GM15510 (cell line): Measurements from ENCODE around the gene CD300A.

Source experiments
- POLR2A ChIP-seq: IDR thresholded peaks from 3 replicates; pipeline ENCODE4 v1.6.1; 2011; ENCODE audit warnings: borderline replicate concordance; ENCODE audit not compliant: insufficient read length; ENCODE audit errors: extremely low read depth

Gene CD300A

DNA sequence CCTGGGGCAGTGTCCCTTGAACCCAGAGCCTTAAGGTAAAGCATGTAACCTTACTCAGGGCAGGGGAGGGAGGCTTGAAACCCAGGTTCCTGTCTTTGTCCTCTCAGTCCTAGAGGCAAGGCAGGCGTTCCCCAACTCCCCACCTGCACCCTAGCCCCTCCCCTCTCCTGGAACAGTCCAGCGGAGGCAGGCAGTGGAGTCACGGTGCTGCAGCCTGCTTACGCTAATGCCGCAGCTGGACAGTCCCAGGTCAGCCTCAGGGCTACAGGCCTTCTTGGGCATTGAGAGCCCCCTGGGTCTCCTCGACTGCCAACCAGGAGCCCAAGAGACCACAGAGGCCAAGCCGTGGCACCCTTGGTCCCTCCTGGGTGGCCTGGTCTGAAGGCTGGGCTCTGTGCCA is 6.8 kb upstream of the CD300A start:
- no peak for TF ChIP-seq POLR2A

DNA sequence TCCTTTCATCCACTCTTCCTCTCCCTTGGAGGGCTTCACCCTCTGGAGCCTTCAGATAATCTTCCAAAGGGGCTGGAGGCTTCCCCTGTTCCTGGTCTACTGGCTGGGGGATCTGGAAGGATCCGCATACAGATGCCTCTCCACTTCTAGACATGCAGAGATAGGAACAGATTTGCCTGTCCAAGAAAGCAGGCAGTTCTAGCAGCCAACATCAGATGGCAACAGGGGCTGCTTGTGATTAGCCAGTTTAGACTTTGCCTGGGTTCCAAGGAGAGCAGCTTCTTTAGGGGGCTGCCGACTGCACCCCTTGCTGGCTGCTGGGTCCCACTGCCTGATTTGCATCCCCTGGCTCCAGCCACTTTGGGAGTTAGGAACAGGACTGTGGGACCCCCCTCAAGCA is 6.2 kb upstream of the CD300A start:
- TF ChIP-seq POLR2A: no peak

GRCh38 chr17:74460996-74461395 is 5.4 kb upstream of the CD300A start:
- no peak for TF ChIP-seq POLR2A

GRCh38 chr17:74461611-74462010 is 4.8 kb upstream of the CD300A start:
- TF ChIP-seq POLR2A: no peak

DNA sequence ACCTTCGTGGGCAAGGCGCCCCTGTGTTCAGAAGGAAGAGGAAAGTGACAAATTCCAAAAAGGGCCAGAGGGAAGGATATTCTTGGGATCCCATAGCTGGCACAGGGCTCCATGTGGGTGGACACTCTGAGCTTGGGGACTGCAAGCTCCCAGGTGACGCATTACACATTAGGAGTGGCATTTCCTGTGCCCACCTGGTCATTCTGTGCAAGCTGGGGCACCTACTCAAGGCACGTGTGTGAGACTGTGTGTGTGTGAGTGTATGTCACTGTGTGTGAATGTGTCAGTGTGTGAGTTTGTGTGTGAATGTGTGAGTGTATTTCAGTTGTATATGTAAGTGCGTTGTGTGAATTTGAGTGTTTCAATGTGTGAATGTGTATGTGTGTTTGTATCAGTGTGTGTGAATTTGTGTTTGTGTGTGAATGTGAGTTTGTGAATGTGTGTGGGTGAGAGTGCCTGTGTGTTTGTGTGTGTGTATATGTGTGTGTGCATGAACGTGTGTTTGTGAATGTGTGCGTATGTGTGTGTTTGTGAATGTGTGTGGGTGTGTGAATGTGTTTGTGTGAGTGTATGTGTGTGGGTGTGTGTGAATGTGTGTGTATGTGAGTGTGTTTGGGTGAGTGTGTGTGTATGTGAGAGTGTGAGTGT is 1.6 kb upstream of the CD300A start:
- TF ChIP-seq POLR2A: no peak

DNA sequence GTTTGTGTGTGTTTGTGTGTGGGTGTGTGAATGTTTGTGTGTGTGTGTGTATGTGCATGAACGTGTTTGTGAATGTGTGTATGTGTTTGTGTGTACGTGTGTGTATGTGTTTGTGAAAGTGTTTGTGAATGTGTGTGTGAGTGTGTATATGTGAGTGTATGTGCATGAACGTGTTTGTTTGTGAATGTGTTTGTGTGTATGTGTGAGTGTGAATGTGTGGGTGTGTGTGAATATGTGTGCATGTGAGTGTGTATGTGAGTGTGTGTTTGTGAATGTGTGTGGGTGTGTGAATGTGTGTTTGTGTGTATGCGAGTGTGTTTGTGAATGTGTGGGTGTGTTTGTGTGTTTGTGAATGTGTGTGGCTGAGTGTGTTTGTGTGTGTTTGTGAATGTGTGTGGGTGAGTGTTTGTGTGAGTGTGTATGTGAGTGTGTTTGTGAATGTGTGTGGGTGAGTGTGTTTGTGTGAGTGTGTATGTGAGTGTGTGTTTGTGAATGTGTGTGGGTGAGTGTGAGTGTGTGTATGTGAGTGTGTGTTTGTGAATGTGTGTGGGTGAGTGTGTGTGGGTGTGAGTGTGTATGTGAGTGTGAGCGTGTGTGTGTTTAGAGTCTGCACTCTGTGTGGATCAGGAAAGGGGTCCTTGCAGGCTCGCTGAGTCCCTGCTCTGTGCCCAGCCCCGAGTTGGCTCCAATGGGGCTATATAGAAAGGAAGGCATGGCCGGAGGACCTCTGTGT is 890 bp upstream of the CD300A start:
- no peak for TF ChIP-seq POLR2A

GRCh38 chr17:74466828-74467184 is 372 bp downstream of the CD300A start:
- TF ChIP-seq POLR2A: no peak

DNA sequence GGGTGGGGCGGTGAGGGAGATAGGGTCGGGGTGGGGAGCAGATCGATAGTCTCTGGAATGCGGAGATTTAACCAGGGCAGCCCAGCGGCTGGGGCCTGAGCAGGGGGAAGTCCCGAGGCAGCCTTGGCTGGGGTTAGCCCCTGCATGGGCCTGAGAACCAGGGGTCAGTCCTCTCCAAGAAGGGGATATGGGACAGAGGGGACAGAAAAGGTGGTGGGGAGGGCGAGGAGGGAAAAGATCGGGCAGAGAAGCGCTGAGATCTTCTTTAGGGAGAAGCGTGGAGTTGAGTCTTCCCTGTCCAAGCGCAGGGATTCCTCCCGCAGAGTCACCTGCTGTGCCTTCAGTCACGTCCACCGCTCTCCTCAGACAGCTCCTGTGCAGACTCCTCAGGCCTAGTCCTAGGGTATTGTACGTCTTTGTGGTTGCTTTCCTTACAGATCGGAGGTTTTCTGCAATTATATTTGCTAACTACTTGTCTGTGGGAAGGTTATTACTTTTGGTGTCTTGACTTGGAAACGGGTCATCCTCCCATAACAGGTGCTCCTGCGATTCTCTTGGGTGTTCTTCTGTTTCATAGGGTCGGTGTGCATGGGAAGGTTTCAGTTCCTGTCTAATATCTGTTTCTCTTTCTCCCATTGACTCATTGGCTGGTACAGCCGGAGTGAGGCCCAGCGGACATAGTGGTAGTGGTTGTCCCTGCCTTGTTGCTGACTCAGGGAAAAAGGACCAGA is 952 bp downstream of the CD300A start:
- TF ChIP-seq POLR2A: peak; percentile 35

DNA sequence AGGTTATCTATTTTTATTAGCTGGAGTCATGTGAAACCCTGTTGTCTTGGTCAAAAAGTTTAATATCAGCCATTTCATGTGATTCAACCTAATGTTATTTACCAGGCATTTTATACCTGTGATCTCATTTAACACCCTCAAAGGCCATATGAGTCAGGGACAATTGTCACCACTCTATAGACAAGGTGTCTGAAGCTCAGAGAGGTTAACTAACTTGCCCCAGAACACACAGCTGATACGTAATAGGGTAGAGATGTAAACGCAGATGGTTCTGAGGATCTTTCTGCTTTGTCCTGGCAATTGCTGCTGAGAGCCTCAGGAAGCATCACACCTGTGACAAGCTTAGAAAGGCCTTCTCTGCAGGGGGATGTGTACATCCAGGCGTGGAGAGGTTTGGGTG is 4.9 kb downstream of the CD300A start:
- TF ChIP-seq POLR2A: no peak

GRCh38 chr17:74472890-74473289 is 6.5 kb downstream of the CD300A start:
- TF ChIP-seq POLR2A: no peak

DNA sequence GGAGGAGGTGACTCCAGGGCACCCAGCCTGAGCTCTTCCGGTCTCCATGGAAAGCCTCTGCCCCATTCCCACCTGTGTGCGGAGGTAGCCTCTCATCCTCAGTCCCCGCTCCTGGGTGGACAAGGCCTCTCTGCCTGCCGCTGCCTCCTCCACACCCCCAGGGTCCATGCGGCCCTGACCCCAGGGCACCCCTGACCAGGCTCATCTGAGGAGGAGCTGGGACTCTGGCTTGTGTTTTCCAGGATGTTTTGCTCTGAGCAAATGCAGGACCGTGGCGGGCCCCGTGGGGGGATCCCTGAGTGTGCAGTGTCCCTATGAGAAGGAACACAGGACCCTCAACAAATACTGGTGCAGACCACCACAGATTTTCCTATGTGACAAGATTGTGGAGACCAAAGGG is 6.9 kb downstream of the CD300A start:
- TF ChIP-seq POLR2A: no peak

- no peak for TF ChIP-seq POLR2A
Measured at GRCh38 chr17:74474043-74474792, 7.8 kb downstream of the CD300A start.

DNA sequence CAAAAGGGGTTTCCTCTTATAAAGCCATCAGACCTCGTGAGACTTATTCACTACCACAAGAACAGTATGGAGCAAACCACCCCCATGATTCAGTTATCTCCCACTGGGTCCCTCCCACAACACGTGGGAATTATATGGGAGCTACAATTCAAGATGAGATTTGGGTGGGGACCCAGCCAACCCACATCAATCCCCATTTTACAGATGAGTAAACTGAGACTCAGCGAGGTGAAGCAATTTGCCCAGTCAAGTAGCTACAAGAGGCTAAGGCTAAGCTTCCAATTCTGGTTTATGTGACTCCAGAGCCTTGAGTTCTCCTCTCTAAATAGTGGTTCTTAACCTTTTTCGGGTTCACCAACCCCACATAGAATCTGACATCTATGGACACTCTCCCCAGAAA is 8.8 kb downstream of the CD300A start:
- no peak for TF ChIP-seq POLR2A

- TF ChIP-seq POLR2A: no peak
Measured at GRCh38 chr17:74477411-74477810, 11.0 kb downstream of the CD300A start.

GRCh38 chr17:74478420-74479100 is 12.1 kb downstream of the CD300A start:
- no peak for TF ChIP-seq POLR2A

DNA sequence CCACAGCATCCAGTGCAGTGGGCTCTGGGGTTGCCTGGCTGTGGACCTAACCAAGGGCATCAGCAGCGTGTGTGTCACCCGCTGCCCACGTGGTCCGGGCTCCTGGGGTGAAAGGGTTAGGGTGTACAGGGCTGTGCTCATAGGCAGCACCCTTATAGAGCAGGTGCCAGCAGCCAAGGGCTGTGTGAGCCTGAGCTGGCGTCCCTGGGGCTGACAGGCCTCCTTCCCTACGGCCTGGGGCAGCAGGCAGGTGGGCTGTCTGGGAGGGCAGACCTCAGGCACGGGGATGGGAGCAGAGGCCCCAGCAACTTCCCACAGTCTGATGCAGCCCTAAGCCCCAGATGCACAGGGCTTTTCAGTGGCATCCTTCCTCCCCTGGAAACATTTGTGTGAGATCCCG is 13.9 kb downstream of the CD300A start:
- TF ChIP-seq POLR2A: no peak

DNA sequence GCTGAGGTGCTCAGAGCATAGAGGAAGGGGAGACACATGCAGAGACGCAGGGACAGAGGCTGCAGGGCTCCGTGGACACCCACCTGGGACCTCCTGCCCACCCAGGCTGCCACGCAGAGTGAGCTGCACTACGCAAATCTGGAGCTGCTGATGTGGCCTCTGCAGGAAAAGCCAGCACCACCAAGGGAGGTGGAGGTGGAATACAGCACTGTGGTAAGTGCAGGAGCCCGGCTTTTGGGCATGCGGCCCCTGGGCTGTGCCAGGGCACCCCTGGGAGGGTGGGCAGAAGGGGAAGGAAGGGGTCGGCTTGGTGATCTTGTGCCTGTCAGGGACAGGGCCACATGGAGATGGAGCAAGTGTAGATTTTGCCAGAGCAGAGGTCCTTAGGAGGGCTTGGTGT is 15.2 kb downstream of the CD300A start:
- TF ChIP-seq POLR2A: no peak
